C1 segment of cervical spinal cord (tissue), 14 donors: ENCODE measurements around the gene RCSD1.
A peak's percentile ranks its signal among the peaks of the same experiment; 100 is the strongest.

Source experiments
- DNase-seq, 14 donors: peaks; one replicate each; lab custom pipeline; 2025; lab: John Stamatoyannopoulos, UW

Gene RCSD1

GRCh38 chr1:167617153-167618147, 12.6 kb upstream of the RCSD1 start:
- DNase-seq: peak in 5 of 14 donors; percentile 19 to 35 (median 22)

GRCh38 chr1:167618366-167618765, 11.7 kb upstream of the RCSD1 start:
- DNase-seq: no peak

DNA sequence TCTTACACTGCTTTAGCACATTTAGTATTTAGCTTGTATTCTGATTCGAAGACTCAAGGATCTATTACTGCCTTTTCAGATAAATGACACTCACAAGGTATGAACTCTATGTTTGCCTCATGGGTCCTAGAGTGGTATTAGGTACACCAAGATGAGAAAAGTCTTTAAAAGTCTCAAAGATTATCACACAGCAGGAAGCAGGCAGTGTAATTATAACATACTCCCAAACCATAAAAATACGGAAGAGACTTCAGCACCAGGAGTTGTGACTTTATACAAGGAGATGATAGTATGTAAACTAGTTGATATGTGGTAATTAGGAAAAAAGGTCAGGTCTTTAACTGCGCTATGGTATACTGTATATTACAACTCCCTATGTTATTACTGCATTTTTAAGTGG, 11.2 kb upstream of the RCSD1 start:
- no peak for DNase-seq

DNA sequence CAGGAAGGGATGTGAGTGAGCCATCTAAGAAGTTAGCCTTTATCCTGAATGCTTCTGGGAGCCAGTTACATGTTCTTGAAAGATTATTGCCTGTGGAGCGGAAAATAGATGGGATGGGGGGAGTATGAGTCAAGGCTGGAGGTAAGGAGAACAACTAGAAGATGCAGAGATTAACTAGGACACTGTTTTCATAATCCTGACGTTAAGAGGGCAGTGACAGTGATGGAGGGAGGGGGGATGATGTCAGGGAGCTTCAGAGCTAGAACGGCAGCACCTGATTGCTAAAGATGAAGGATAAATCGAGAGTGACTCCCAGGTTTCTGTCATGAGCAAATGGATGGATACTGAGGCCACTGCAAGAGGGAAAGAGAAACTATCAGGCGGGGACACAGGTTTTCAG, 10.0 kb upstream of the RCSD1 start:
- no peak for DNase-seq

DNA sequence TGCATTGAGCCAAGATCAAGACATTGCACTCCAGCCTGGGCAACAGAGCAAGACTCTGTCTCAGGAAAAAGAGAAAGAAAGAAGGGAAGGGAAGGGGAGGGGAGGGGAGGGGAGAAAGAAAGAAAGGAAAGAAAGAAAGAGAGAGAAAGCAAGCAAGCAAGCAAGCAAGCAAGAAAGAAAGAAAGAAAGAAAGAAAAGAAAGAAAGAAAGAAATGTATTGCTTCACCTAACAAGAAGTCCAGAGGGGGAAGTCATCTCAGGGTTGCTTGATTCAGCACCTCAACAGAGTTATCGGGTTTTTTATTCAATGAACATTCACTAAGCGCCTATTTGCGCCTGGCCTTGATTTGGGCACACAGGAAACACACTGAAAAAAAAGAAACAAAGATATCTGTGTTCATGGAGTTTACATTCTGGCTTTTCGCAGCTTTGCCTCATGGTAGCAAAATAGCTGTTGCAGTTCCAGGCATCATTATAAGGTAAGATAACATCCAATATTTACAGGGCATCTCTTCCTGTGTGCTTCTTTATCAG, 8.2 kb upstream of the RCSD1 start:
- no peak for DNase-seq

GRCh38 chr1:167623951-167624350, 6.1 kb upstream of the RCSD1 start:
- no peak for DNase-seq

- no peak for DNase-seq
Measured at GRCh38 chr1:167625040-167625823, 4.8 kb upstream of the RCSD1 start.

GRCh38 chr1:167627615-167627864, 2.5 kb upstream of the RCSD1 start:
- peak in 2 of 14 donors; percentile 12 to 24 for DNase-seq

DNA sequence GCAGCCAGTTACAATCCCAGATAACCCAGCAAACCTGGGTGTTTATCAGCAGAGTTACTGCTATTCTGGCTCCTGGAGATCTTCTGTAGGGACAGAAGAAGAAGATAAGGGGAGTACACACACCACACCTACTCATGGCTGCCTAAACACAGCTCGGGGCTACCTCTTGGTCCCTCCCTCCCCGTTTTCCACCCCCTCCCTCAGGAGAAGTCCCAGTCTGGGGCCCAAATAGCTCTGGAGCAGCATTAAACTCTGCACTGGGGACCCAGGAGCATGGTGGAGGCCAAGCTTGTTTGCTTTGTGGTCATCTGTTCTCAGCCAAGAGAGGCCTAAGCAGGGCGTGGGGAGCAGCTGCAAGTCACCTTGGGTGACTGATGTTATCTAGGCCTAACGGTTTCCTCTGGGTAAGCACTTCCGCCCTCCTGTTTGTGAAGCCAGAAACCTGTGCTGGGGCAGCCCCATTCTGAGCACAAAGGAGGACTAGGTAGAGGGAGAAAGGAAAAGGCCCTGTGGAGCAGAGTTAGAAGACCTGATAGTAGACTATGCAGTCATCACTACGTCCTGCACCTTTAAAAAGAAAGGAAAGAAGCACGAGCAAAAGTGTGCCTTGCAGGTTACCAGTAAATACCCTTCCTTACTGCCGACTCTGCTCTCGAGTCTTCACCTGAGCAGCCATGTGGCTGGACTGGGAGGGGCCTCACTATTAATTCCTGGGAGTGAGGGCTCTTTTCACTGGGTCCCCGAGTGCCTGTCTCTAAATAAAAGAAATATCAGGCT, 2.0 kb upstream of the RCSD1 start:
- peak in 1 of 14 donors; percentile 17 for DNase-seq

DNA sequence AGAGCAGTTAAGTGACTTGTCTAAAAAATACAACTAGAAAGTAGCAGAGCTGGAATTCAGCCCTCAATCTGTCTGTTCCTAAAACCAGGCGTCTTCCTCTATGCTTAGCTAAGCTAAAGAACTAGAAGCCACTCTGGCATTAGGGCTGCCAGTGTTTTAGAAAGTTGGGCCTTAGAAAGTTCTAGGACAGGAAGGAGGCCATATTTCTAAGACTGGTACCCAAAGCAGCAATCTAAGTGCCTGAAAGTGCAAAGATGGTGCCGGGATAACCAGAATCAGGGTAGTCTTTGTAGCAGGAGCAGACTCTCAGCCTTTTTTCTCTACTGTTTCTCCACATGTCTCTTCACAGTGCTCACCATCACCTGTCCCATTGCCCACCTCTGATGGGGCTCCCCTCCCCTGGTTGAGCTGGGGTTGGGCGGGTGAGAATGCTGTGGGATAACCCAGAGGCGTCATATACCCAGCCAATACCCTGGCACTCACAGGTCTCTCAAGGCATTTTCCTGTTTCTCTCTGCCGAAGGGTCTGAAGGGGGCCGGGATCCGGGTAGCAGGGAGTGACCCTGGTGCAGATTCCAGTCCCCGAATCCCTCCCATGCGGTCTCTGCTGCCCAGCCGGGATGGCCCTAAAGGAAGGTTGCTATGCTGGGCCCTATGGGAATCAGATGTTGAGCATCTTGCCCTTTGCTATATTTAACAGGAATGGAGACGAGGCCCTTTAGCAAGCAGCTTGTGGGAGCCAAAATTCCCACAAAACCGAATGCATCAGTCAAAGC, 1.1 kb upstream of the RCSD1 start:
- no peak for DNase-seq

DNA sequence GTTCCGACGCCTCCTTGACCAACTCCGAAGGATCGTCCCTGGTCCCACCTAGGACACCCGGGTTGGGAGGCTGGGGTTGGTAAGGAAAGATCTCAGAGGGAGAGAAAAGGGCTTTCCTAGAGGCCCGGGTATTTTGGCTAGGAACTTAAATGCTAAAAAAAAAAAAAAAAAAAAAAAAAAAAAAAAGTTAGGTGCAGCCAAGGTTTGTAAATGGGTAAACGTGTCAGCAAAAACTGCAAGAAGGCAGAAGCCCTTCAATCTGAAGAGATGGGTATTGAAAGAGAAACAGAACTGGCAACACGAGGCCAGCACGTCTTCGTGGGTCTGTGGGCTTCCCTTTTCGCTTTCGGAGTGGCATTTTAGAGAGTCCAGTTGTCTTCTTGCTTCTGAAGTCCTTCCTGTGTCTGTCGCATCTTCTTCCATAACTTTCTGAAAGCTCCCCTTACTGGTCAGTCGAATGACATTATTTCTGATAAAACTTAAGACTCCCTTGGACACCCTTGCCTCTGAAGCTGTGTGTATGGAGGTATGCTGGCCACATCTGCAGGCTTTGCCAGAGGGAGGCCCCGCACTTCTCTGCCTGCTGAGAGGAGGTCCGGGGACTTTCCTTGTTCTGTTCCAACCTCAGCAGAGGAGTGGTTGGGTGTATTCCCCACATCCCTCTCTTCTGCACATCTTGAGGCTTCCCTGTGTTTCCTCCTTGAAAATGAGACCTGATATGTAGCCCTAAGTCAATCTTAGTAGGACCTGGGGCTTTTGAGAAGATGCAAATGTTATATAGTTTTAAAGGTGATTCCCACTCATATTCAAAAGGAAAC, 745 bp downstream of the RCSD1 start:
- peak in 7 of 14 donors; percentile 8 to 37 (median 18) for DNase-seq

- no peak for DNase-seq
Measured at GRCh38 chr1:167631386-167631935, 1.4 kb downstream of the RCSD1 start.

GRCh38 chr1:167631936-167632614, 2.0 kb downstream of the RCSD1 start:
- DNase-seq: peak in 4 of 14 donors; percentile 3 to 25 (median 14)

- DNase-seq: no peak
Measured at GRCh38 chr1:167633258-167633944, 3.4 kb downstream of the RCSD1 start.

DNA sequence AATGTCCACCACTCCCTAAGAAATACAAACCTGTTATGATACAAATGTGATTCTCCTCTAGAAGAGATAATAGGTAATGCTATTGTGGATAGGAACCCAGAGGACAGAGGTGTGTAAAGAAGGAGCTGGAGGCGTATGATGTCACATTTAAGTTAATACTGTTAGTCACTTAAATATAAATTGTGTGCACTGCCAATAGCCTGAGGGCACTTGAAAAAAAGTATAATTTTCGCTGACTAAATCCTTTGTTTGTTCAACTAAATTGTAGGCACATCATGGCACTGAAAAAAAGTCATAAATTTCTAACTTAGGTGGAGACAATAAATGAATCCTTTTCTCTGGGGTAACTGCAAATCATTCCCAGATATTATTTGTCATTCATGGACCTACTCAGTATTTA, 4.4 kb downstream of the RCSD1 start:
- no peak for DNase-seq

- DNase-seq: no peak
Measured at GRCh38 chr1:167635156-167635648, 5.2 kb downstream of the RCSD1 start.

DNA sequence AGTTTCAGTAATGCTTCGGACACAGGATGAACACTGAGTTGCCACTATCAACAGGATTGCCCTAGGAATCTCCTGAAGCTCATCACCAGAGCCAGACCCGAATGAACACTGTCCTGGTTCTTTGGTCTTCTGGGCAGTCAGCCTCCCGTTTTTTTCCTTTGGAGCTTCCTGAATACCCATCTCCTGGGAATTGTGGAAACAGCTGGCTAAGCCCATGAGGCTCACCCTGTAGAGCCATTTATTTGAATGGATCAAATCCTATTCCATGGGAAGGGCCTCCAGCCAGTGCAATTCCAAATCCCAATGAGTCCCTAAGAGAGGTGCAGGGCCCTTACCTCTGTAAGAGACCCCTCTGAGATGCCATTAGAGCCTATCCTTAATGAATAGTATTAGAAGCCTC, 5.9 kb downstream of the RCSD1 start:
- no peak for DNase-seq

- no peak for DNase-seq
Measured at GRCh38 chr1:167638064-167638463, 8.0 kb downstream of the RCSD1 start.
